ENCODE measurements around the gene PTMA. TPM values are rescaled to one million over a fixed set of nuclear protein-coding genes. Genes with fewer than 3 reads are reported as not detected.

Gene PTMA
- total RNA-seq, 2 donors from 2014 or later = 1,703 to 2,175 TPM

GRCh38 chr2:231751042-231751815, 42.9 kb downstream of the PTMA start:
- Mint-ChIP-seq H3K9me3 (no peaks in the 10 kb centered on the region), H3K27ac (no peak overlapping the region), H3K36me3 (no peaks in the 10 kb centered on the region)
- no peak for ATAC-seq
- no peak for DNase-seq (ENCODE audit: low spot score in 2 of 2)

GRCh38 chr2:231752061-231752460, 43.7 kb downstream of the PTMA start:
- Mint-ChIP-seq H3K9me3 (no peaks in the 10 kb centered on the region), H3K36me3 (no peaks in the 10 kb centered on the region)

GRCh38 chr2:231761735-231762134, 53.4 kb downstream of the PTMA start:
- no peaks in the 10 kb centered on the region for H3K36me3 Mint-ChIP-seq
- DNase-seq (ENCODE audit: low spot score in 2 of 2) (no peak), ATAC-seq (no peak)
- H3K27ac Mint-ChIP-seq = no peak overlapping the region
- H3K9me3 Mint-ChIP-seq = no peaks in the 10 kb centered on the region

More at GRCh38 chr2:231752061-231752460, 43.7 kb downstream of the PTMA start:
- no peak overlapping the region for H3K27ac Mint-ChIP-seq
- DNase-seq (ENCODE audit: low spot score in 2 of 2) = no peak
- ATAC-seq = no peak

Other genes starting within 250 kb of the PTMA start
- 100 to 1,000 TPM; 435 to 901 TPM for gene NCL, start 244.0 kb upstream of the PTMA start, total RNA-seq
- not detected for gene NMUR1, start 178.1 kb upstream of the PTMA start, total RNA-seq
- not detected for gene TEX44, start 115.7 kb upstream of the PTMA start, total RNA-seq
- 10 to 100 TPM; 25.4 to 26.3 TPM for gene PDE6D, start 72.8 kb downstream of the PTMA start, total RNA-seq
- 10 to 100 TPM; 49.8 to 58.3 TPM for gene COPS7B, start 77.9 kb downstream of the PTMA start, total RNA-seq
- gene NPPC, start 217.9 kb downstream of the PTMA start, total RNA-seq = under 1 TPM in 1 of 2 donors, not detected in 1; 0.41 TPM

All from activated naive CD4-positive, alpha-beta T cell treated with anti-CD3 and anti-CD28 coated beads, Interleukin-2, amount 50 U/mL, for 72 hours (primary cell).